Vagina (tissue), 2 donors: ENCODE data around the gene ADAMTS14.

Source experiments
- POLR2AphosphoS5 ChIP-seq, 2 donors: sonication (generic); formaldehyde crosslinking; IDR thresholded peaks; one replicate each; pipeline ENCODE4 v1.9.0; 2017; ENCODE audit warnings: antibody characterized with exemption in 2 of 2, mild to moderate bottlenecking in 2 of 2, low read depth in 1 of 2; ENCODE audit not compliant: insufficient read depth in 1 of 2
- TF ChIP-seq, protein P1 (sequence below), 3 experiments: fragments of 450-650 bp in 2 of 3; fragments of 200-600 bp in 1 of 3; sonication (generic) in 1 of 3; IDR thresholded peaks; one replicate each; pipeline ENCODE4 v1.5.1; 2017 to 2019; ENCODE audit warnings: antibody characterized with exemption in 3 of 3, mild to moderate bottlenecking in 2 of 3, moderate library complexity in 2 of 3

- TF ChIP-seq, protein P1, sequence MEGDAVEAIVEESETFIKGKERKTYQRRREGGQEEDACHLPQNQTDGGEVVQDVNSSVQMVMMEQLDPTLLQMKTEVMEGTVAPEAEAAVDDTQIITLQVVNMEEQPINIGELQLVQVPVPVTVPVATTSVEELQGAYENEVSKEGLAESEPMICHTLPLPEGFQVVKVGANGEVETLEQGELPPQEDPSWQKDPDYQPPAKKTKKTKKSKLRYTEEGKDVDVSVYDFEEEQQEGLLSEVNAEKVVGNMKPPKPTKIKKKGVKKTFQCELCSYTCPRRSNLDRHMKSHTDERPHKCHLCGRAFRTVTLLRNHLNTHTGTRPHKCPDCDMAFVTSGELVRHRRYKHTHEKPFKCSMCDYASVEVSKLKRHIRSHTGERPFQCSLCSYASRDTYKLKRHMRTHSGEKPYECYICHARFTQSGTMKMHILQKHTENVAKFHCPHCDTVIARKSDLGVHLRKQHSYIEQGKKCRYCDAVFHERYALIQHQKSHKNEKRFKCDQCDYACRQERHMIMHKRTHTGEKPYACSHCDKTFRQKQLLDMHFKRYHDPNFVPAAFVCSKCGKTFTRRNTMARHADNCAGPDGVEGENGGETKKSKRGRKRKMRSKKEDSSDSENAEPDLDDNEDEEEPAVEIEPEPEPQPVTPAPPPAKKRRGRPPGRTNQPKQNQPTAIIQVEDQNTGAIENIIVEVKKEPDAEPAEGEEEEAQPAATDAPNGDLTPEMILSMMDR (IDR thresholded peaks at IDR 0.05): no peak
- TF ChIP-seq POLR2AphosphoS5 (IDR thresholded peaks at IDR 0.05; ENCODE audit: insufficient read depth in 1 of 2, low read depth in 1 of 2): no peak
Measured at GRCh38 chr10:70777063-70777875, 105.0 kb downstream of the ADAMTS14 start.
